ENCODE data around the gene PRDM16.

- TF ChIP-seq EZH2 (optimal IDR thresholded peaks at IDR 0.05; ENCODE audit: low read depth, low read length) (no peak), CTCF (IDR thresholded peaks at IDR 0.05; ENCODE audit: low read length) (no peak)
These were observed 107.8 kb downstream of the PRDM16 start for GRCh38 chr1:3176820-3177219.
